HFF-Myc (cell line): ENCODE measurements around the gene PTMS.

Experiments used
- DNase-seq: peaks from one replicate; pipeline ENCODE4 v3.0.0-alpha.2; 2011; ENCODE audit warnings: low read depth; ENCODE audit errors: extremely low read depth
- H3K4me3 ChIP-seq: replicated peaks from 2 replicates; pipeline ENCODE4 v1.5.1; 2011; ENCODE audit warnings: low read depth, mild to moderate bottlenecking, control low read depth, low read length
- CTCF ChIP-seq: IDR thresholded peaks from 2 replicates; pipeline ENCODE4 v1.5.1; 2012; ENCODE audit warnings: mild to moderate bottlenecking, low read depth, low read length, control low read depth; ENCODE audit errors: missing control alignments

PTMS gene

GRCh38 chr12:6809056-6809455 lies 42.9 kb downstream of the PTMS start:
- no peak for TF ChIP-seq CTCF
- no peak overlapping the region for H3K4me3 ChIP-seq

GRCh38 chr12:6810758-6811157 lies 44.6 kb downstream of the PTMS start:
- TF ChIP-seq CTCF, result no peak
- H3K4me3 ChIP-seq, result no peak overlapping the region
- DNase-seq, result no peak

More at GRCh38 chr12:6809056-6809455, 42.9 kb downstream of the PTMS start:
- no peak for DNase-seq

- no peak overlapping the region for H3K4me3 ChIP-seq
- no peak for TF ChIP-seq CTCF
- no peak for DNase-seq
Measured at GRCh38 chr12:6813363-6813762, 47.2 kb downstream of the PTMS start.

GRCh38 chr12:6816598-6816997 lies 50.4 kb downstream of the PTMS start:
- H3K4me3 ChIP-seq, result no peak overlapping the region
- no peak for DNase-seq
- TF ChIP-seq CTCF, result no peak

GRCh38 chr12:6817098-6817497 lies 50.9 kb downstream of the PTMS start:
- no peak for DNase-seq
- no peak for TF ChIP-seq CTCF
- no peak overlapping the region for H3K4me3 ChIP-seq

GRCh38 chr12:6817662-6818157 lies 51.5 kb downstream of the PTMS start:
- no peak for TF ChIP-seq CTCF
- no peak for DNase-seq

GRCh38 chr12:6818222-6818621 lies 52.1 kb downstream of the PTMS start:
- TF ChIP-seq CTCF, result no peak
- H3K4me3 ChIP-seq, result no peak overlapping the region
- no peak for DNase-seq

More at GRCh38 chr12:6817662-6818157, 51.5 kb downstream of the PTMS start:
- no peak overlapping the region for H3K4me3 ChIP-seq
